GM20431 (cell line): ENCODE data around the gene CYP27B1.

ENCODE experiments used
- in situ Hi-C: fragments of 300-500 bp; cut with MseI, MboI; formaldehyde crosslinking; loops from one replicate; pipeline ENCODE4 v1.15.0; 2020; ENCODE audit warnings: low sequenced_read_pairs; ENCODE audit not compliant: unreplicated experiment

CYP27B1 gene

GRCh38 chr12:57753756-57754337, 13.0 kb downstream of the CYP27B1 start:
- in situ Hi-C loops, result no loop called here

- in situ Hi-C loops, result no loop called here
Measured at GRCh38 chr12:57752668-57753000, 14.2 kb downstream of the CYP27B1 start.

- in situ Hi-C loops, result no loop called here
Measured at GRCh38 chr12:57751788-57752667, 14.8 kb downstream of the CYP27B1 start, which contains the start of gene CDK4. CDK4 (minus strand) TSS chr12:57752310; CDS start chr12:57751717, 593 bp downstream.

- in situ Hi-C loops, result no loop called here
Measured at GRCh38 chr12:57751432-57751787, 15.5 kb downstream of the CYP27B1 start.

- in situ Hi-C loops, result no loop called here
Measured at GRCh38 chr12:57750561-57751431, 16.1 kb downstream of the CYP27B1 start.

- in situ Hi-C loops, result no loop called here
Measured at GRCh38 chr12:57749061-57749460, 17.8 kb downstream of the CYP27B1 start.

- in situ Hi-C loops, result no loop called here
Measured at GRCh38 chr12:57746025-57746424, 20.9 kb downstream of the CYP27B1 start.

- in situ Hi-C loops, result no loop called here
Measured at GRCh38 chr12:57745485-57745881, 21.4 kb downstream of the CYP27B1 start.

GRCh38 chr12:57744777-57745484, 21.9 kb downstream of the CYP27B1 start, which contains the start of gene TSPAN31:
TSPAN31 (plus strand) TSS chr12:57745039; CDS start chr12:57745155, 116 bp downstream.
- in situ Hi-C loops, result no loop called here

- in situ Hi-C loops, result no loop called here
Measured at GRCh38 chr12:57744194-57744776, 22.6 kb downstream of the CYP27B1 start.

GRCh38 chr12:57743769-57744168, 23.1 kb downstream of the CYP27B1 start:
- in situ Hi-C loops, result no loop called here

GRCh38 chr12:57741844-57742738, 24.8 kb downstream of the CYP27B1 start:
- in situ Hi-C loops, result no loop called here

- in situ Hi-C loops, result no loop called here
Measured at GRCh38 chr12:57741413-57741789, 25.5 kb downstream of the CYP27B1 start.

- in situ Hi-C loops, result no loop called here
Measured at GRCh38 chr12:57740656-57741412, 26.0 kb downstream of the CYP27B1 start.

- in situ Hi-C loops, result no loop called here
Measured at GRCh38 chr12:57739914-57740538, 26.9 kb downstream of the CYP27B1 start.

GRCh38 chr12:57739387-57739786, 27.5 kb downstream of the CYP27B1 start:
- in situ Hi-C loops, result no loop called here

- in situ Hi-C loops, result no loop called here
Measured at GRCh38 chr12:57738661-57739237, 28.1 kb downstream of the CYP27B1 start, which contains the start of gene AGAP2. AGAP2 (minus strand) TSS chr12:57738742; CDS start chr12:57738246, 496 bp downstream.
